ENCODE data around the gene LIF. TPM values are rescaled to one million over a fixed set of nuclear protein-coding genes. Genes with fewer than 3 reads are reported as not detected.
A peak's percentile ranks its signal among the peaks of the same experiment; 100 is the strongest.

LIF gene
- total RNA-seq, 2 donors from 2014 or later = 1.8 to 5.3 TPM

DNA sequence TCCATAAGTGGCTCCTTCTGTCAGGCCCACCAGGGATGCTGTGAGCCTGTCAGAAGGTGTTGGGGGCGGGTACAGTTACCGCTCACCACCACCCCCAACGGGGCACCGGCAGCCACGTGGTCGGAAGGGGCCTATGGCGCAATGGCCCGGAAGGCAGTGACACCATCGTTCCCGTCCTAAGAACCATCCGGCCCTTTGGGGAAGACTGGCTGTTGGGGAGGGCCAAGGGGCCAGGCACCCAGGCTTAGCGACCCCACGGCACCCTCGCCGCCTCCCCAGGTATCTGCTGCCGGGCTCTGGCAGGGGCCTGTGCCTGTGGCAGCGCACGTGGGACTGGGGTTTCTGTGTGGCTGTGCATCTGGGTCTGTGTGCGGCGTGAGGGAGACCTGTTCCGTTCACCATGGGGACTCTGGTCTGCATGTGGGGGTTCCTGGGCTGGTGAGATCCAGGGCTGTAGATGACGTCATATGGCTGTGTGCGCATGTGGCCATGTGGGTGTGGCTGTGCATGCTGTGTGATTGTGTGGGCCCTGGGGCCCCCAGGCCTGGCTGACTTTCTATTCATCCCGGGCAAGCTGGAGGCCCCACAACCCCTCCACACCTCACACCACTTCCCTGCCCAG lies 19.4 kb upstream of the LIF start:
- peaks cover 55% of the 10 kb centered on the region for H3K4me1 Mint-ChIP-seq
- ATAC-seq (peak; percentile 78), DNase-seq (peak; percentile 64 to 73 (median 68))
- H3K27me3 Mint-ChIP-seq = no peaks in the 10 kb centered on the region
- H3K9me3 ChIP-seq (ENCODE audit: control insufficient read depth, low read length, poor library complexity, severe bottlenecking) = no peaks in the 10 kb centered on the region
- peak overlapping the region; percentile 96 for H3K27ac Mint-ChIP-seq
- peak overlapping the region; percentile 96 for H3K4me3 Mint-ChIP-seq
- H3K36me3 Mint-ChIP-seq (ENCODE audit: low read depth) = peaks cover 2% of the 10 kb centered on the region

DNA sequence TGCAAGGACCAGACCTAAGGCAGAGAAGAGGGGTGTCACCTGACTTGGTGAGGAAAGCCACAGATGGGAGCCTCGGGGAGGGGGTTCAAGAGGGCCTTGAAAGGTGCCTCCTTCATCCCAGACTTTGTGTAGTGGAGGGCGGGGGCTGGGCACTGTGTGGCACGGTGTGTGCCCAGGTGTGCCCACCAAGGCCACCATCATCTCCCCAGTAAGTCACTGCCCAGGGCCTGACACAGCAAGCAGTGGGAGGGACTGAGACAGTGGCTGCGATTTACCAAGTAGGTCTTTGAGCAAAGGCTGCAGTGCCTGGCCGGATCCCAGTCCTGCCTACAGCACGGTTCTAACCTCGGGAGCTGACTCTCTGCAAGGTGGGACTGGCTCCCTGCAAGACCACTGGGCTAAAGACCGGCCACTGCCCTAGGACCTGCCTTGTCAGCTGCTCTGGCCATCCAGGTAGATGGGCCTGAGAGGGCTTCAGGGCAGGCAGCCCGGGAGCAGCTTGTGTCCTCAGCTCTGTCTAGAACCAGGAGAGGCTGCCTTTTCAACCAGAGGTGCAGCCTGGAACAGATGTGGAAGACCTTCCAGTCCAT lies 18.7 kb upstream of the LIF start:
- Mint-ChIP-seq H3K27me3 (no peaks in the 10 kb centered on the region), H3K4me3 (peak overlapping the region; percentile 96), H3K4me1 (peaks cover 55% of the 10 kb centered on the region), H3K27ac (peak overlapping the region; percentile 96), H3K36me3 (ENCODE audit: low read depth) (no peaks in the 10 kb centered on the region)
- DNase-seq (no peak), ATAC-seq (no peak)
- no peaks in the 10 kb centered on the region for H3K9me3 ChIP-seq (ENCODE audit: control insufficient read depth, low read length, poor library complexity, severe bottlenecking)

DNA sequence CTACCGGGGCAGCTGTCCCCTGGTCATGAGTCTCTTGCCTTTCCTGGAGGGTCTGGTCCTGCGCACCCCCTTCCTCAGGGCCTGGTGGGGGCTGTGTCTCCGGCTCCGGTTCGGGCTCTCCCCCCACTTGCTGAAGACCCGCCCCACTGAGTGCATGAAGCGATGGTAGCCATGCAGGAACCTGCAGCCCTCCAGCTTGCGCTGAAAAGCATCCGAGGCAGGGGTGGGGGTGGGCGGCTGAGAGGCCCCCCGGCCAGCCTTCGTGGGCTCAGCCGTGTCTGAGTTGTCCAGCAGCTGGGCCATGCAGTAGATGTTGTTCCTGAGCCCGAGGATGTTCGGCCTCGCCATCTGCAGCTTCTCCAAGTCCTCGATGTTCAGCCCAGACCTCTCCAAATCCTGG lies 17.3 kb upstream of the LIF start:
- Mint-ChIP-seq H3K27me3 (no peaks in the 10 kb centered on the region), H3K36me3 (ENCODE audit: low read depth) (no peaks in the 10 kb centered on the region), H3K4me3 (peak overlapping the region; percentile 96), H3K4me1 (peaks cover 55% of the 10 kb centered on the region), H3K27ac (peak overlapping the region; percentile 96)
- DNase-seq (no peak), ATAC-seq (no peak)
- no peaks in the 10 kb centered on the region for H3K9me3 ChIP-seq (ENCODE audit: control insufficient read depth, low read length, poor library complexity, severe bottlenecking)

DNA sequence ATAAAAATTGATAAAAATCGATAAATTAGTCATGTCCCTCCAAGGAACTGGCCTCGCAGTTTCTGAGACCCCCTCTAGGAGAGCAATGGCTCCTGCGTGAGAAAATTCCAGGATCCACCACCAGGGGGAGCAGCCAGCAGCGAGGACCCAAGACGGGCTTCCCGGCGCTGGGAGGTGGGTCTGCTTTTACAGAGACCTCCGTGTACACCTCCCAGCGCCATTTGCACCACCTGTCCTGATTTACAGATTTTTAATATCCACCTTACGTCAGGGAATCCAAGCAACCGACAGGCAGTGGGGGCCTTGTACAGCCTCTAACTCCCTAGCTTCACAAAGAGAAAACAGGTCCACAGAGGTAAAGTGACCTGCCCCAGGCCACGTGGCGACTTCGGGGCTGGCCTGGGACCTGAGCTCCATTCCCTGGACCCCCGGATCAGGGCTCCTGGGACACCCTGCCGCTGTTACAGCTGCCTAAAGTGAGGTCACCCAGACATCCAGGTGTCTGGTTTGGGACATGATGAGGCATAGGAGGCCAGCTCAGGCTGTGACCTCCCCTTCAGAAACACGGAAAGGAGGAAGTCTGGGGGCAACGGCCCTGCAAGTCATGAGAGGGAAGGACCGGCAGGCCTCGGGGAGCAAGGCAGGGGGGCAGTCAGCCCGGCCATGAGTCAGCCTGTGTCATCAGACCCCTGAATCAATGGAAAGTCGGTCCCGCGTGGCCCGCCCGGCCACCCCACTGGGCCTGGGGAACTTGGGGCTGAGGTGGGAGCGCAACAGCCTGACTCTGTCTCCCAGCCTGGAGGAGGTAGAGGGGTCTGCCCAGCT lies 16.6 kb upstream of the LIF start:
- DNase-seq (peak; percentile 69 to 77 (median 75)), ATAC-seq (no peak)
- no peaks in the 10 kb centered on the region for H3K36me3 Mint-ChIP-seq (ENCODE audit: low read depth)
- no peaks in the 10 kb centered on the region for H3K9me3 ChIP-seq (ENCODE audit: control insufficient read depth, low read length, poor library complexity, severe bottlenecking)
- peak overlapping the region; percentile 90 for H3K4me3 Mint-ChIP-seq
- no peaks in the 10 kb centered on the region for H3K27me3 Mint-ChIP-seq
- H3K27ac Mint-ChIP-seq = peak overlapping the region; percentile 78
- H3K4me1 Mint-ChIP-seq = peaks cover 52% of the 10 kb centered on the region

DNA sequence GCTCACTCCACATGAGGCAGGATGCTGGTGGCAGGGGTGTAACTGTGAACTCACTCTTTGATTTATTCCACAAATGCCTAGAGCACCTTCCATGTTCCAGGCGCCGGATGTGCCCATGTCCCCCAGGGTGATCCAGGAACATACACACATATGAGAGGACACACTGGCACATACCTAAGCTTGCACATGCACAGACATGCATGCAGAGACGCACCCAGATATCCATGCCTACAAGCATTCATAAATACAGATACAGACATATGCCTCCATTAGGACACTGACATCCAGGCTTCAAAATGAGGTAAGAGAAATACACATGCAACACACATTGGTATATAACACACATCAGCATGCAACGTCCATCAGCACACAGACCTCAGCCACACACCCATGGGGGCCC lies 15.6 kb upstream of the LIF start:
- no peak for ATAC-seq
- DNase-seq = no peak
- H3K4me3 Mint-ChIP-seq = peak overlapping the region; percentile 70
- peaks cover 45% of the 10 kb centered on the region for H3K4me1 Mint-ChIP-seq
- H3K36me3 Mint-ChIP-seq (ENCODE audit: low read depth) = no peaks in the 10 kb centered on the region
- no peaks in the 10 kb centered on the region for H3K27me3 Mint-ChIP-seq
- H3K27ac Mint-ChIP-seq = no peak overlapping the region
- no peaks in the 10 kb centered on the region for H3K9me3 ChIP-seq (ENCODE audit: control insufficient read depth, low read length, poor library complexity, severe bottlenecking)

DNA sequence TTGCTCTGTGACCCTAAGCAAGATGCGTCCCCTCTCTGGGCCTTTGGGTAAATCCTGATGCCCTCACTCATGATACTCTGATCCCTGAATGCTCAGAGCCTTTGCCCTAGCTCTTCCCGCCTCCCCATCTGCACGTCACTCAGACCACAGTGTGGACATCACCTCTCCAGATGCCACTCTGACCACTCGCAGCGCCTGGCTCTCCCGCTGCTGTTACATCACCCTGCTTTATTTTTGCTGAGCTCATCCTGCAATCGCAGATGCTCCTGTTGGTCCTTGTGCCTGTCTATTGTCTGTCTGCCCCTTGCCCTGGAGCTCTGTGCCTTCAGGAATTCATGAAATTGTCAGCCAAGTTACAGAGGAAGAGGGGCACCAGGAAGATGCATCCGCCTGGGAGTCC lies 14.6 kb upstream of the LIF start:
- Mint-ChIP-seq H3K36me3 (ENCODE audit: low read depth) (no peaks in the 10 kb centered on the region), H3K27ac (no peak overlapping the region), H3K4me1 (peaks cover 42% of the 10 kb centered on the region), H3K4me3 (no peak overlapping the region), H3K27me3 (no peaks in the 10 kb centered on the region)
- no peak for ATAC-seq
- no peaks in the 10 kb centered on the region for H3K9me3 ChIP-seq (ENCODE audit: control insufficient read depth, low read length, poor library complexity, severe bottlenecking)
- no peak for DNase-seq

DNA sequence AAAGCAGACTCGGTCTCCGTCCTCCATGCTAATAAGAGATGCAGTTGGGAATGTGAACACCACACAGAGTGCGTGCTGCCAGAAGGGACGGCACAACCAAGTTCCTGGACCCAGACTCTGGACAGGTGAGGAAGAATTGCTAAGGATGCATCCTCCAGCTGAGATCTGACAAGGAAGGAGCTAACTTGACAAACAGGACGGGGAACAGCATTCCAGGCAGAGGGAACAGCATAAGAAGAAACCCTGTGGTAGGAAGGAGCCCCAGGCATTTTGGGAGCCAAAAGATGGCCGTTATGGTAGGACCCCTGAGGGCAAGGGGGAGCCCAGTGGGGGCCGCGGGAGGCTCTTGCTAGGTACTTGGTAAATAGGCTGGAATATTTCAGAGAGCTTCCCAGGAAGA lies 14.1 kb upstream of the LIF start:
- Mint-ChIP-seq H3K27ac (no peak overlapping the region), H3K4me3 (no peak overlapping the region), H3K36me3 (ENCODE audit: low read depth) (no peaks in the 10 kb centered on the region), H3K27me3 (no peaks in the 10 kb centered on the region), H3K4me1 (peaks cover 39% of the 10 kb centered on the region)
- H3K9me3 ChIP-seq (ENCODE audit: control insufficient read depth, low read length, poor library complexity, severe bottlenecking) = no peaks in the 10 kb centered on the region
- no peak for ATAC-seq
- DNase-seq = no peak

DNA sequence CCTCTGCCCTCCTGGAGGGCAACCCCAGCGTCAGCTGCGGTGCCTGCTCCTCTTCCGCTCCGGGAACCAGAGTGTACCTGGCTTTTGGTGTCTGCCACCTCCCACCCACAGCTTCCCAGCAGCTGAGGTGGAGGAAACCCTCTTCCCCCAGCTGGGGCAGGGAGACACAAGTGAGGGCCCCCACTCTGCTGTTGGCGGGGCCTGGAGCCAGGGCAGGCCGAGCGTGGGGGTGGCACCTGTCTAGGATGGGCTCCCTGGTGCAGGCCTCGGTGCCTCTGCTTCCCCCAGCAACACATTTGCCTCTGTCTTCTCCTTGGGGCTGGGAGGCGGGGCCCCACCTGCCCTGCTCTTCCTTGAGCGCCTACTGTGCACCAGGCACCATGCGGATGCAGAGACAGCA lies 13.7 kb upstream of the LIF start:
- H3K9me3 ChIP-seq (ENCODE audit: control insufficient read depth, low read length, poor library complexity, severe bottlenecking) = no peaks in the 10 kb centered on the region
- Mint-ChIP-seq H3K27me3 (no peaks in the 10 kb centered on the region), H3K36me3 (ENCODE audit: low read depth) (no peaks in the 10 kb centered on the region), H3K4me1 (peaks cover 37% of the 10 kb centered on the region), H3K4me3 (no peak overlapping the region), H3K27ac (no peak overlapping the region)
- DNase-seq (no peak), ATAC-seq (no peak)

DNA sequence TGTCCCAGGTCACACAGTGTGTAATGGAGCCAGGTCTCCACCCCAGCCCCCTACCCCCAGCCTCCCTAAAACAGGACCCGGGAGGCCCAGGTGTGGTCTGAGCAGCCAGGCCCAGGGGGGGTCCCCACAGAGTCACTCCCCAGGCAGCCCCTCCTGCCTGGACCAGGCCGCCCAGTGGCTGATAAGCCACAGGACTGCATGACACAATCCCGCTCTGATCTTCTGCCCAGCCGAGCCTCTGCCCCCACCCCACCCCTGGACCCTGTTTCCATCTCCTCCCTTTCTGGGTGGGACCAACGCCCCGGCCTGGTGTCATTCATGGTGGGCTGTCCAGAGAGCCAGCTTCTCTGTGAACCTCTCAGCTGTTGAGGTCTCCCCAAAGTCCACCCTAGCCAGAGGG lies 7.8 kb upstream of the LIF start:
- Mint-ChIP-seq H3K36me3 (ENCODE audit: low read depth) (no peaks in the 10 kb centered on the region), H3K27ac (no peak overlapping the region)

DNA sequence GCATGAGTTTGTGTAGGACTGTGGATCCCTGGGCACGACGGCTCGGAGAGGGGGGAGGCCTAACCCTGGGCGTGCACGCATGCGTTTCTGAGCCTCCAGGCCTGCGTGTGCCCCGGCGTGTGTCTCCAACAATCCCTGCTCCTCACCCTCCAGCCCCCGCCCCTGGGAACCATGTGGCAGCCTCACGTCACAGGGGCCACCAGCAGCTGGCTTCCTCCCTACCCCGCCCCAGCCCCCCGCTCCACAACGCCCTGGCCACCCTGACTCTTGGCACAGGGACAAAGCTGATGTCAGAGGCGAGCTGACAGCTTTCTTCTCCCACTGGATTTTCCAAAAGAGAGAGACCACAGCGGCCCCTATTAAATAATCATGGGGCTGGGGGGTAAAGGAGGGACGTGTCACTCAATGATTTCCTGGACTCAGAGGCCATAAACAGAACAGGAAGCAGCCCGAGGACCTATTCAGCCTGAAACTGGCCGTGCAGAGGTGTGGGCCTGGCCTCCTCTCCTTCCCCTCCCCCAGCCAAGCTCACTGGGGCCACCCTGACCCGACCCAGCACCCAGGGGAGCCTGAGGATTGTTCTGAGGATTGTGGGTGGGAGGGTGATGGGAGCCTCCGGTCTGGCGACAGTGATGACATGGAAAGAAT lies 6.8 kb upstream of the LIF start:
- no peaks in the 10 kb centered on the region for H3K9me3 ChIP-seq (ENCODE audit: control insufficient read depth, low read length, poor library complexity, severe bottlenecking)
- ATAC-seq (no peak), DNase-seq (no peak)
- Mint-ChIP-seq H3K4me1 (peaks cover 18% of the 10 kb centered on the region), H3K27me3 (no peaks in the 10 kb centered on the region), H3K27ac (no peak overlapping the region), H3K36me3 (ENCODE audit: low read depth) (peaks cover under 1% of the 10 kb centered on the region), H3K4me3 (no peak overlapping the region)

More for the DNA sequence above, 7.8 kb upstream of the LIF start:
- ATAC-seq (no peak), DNase-seq (no peak)
- H3K4me3 Mint-ChIP-seq = no peak overlapping the region
- H3K4me1 Mint-ChIP-seq = peaks cover 14% of the 10 kb centered on the region
- H3K9me3 ChIP-seq (ENCODE audit: control insufficient read depth, low read length, poor library complexity, severe bottlenecking) = no peaks in the 10 kb centered on the region
- H3K27me3 Mint-ChIP-seq = no peaks in the 10 kb centered on the region

DNA sequence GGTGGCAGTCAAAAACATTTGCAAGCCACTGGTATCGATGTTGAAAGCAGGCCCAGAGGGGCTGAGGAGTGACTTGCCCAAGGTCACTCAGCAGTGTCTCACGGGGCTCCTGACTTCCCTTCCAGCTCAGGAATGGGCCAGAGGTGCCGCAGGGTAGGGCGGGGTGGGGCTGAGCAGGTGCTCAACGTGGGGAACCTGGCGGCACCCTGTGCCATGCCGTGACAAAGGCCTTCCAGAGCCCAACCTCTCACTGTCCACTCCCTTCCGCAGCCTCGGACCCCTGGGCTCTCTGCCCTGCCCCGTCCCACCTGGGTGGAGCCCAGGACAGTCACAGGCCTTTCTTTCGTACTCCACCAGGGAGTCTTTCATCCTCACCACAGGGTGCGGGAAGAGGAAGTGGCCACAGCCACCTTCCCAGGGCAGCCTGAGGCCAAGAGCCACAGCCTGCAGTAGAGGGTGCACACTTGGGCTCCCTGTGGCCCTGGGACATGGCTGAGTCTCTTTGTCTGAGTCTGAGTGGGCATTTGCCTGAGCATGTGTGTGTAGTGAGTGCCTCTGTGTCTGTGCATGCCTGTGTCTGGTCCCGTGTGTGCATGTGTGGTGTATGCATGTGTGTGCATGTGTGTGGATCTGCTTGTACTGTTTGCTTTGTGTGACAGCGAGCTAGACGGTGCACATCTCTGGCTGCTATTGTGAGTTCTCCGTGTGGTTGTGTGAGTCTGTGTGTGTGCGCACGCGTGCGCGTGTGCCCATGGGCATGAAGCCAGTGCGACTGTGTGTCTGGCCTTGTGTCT lies 6.0 kb upstream of the LIF start:
- no peak for ATAC-seq
- H3K9me3 ChIP-seq (ENCODE audit: control insufficient read depth, low read length, poor library complexity, severe bottlenecking) = no peaks in the 10 kb centered on the region
- no peak for DNase-seq
- Mint-ChIP-seq H3K4me3 (no peak overlapping the region), H3K4me1 (peaks cover 19% of the 10 kb centered on the region), H3K27ac (peak overlapping the region; percentile 37), H3K36me3 (ENCODE audit: low read depth) (peaks cover 4% of the 10 kb centered on the region), H3K27me3 (no peaks in the 10 kb centered on the region)

DNA sequence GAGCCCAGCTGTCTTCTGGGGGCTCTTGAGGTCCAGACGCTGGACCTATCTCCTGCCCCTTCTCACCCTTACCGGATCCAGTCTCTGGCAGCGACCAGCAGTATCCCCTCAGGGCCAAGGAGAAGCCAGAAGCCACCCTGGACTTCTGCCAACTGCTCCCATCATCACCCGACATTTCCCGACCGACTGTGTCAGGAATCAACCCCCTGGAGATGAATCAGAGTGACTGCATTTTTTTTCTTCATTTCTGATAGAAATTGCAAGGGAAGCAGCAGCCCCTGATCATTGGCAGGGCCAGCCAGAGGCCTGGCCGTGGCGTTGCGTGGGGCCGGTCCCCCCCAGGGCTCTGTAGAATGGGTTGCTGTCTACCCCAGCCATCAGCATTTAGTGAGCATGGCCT lies 5.2 kb upstream of the LIF start:
- no peak for DNase-seq
- peaks cover 21% of the 10 kb centered on the region for H3K4me1 Mint-ChIP-seq
- no peak overlapping the region for H3K27ac Mint-ChIP-seq
- ATAC-seq = no peak
- H3K36me3 Mint-ChIP-seq (ENCODE audit: low read depth) = peaks cover 4% of the 10 kb centered on the region
- H3K9me3 ChIP-seq (ENCODE audit: control insufficient read depth, low read length, poor library complexity, severe bottlenecking) = no peaks in the 10 kb centered on the region
- no peaks in the 10 kb centered on the region for H3K27me3 Mint-ChIP-seq
- no peak overlapping the region for H3K4me3 Mint-ChIP-seq
